ENCODE measurements around the gene MED27.

- TF ChIP-seq CTCF (IDR thresholded peaks at IDR 0.05; ENCODE audit: low read depth, low read length): no peak
- TF ChIP-seq POLR2A (IDR thresholded peaks at IDR 0.05; ENCODE audit: extremely low read depth, insufficient read length): no peak
- no peak for TF ChIP-seq MAX (IDR thresholded peaks at IDR 0.05; ENCODE audit: low read depth, low read length)
- TF ChIP-seq MYC (IDR thresholded peaks at IDR 0.05; ENCODE audit: low read depth, low read length): no peak
Measured at GRCh38 chr9:131995382-131995781, 84.3 kb downstream of the MED27 start.
